GM21367 (cell line): ENCODE data around the gene IP6K3.

Experiments used
- ATAC-seq: cut with Tn5 transposase; IDR thresholded peaks from one replicate; pipeline ENCODE4 v1.9.1; 2021; ENCODE audit not compliant: unreplicated experiment

The IP6K3 gene

GRCh38 chr6:33709605-33710295 lies 37.0 kb downstream of the IP6K3 start:
- ATAC-seq, result no peak

DNA sequence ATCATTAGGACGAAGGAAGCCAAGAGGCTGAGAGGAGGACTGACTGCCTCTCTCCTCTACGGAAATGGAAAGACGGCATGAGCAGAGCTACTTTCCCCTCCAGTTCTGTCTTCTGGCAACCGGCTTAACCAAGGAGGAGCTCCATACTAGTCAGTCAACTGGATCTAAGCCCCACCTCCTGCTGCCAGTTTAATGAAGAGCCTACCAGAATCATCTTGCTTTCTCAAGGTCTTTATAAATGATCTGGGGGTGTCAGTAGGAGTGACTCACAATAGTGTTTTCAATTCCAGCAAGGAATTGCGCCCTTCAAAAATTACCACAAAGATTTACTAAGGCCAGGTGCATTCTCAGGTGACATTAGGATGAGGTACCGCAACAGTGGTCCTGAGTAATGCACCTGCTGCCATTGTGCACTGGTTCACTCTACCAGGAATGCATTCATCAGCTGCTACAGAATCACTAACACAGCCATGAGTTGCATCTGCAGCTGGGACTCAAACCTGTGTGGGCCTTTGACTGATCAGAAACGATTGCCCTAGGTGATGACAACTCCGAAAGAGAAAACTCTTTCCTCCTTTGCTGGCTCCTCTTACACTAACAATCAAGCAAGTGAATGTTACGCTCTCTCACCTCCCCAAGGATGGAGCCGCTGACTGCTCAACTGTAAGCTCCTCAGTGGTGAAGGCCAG lies 38.0 kb downstream of the IP6K3 start:
- no peak for ATAC-seq

GRCh38 chr6:33707771-33708170 lies 38.9 kb downstream of the IP6K3 start:
- ATAC-seq, result no peak

DNA sequence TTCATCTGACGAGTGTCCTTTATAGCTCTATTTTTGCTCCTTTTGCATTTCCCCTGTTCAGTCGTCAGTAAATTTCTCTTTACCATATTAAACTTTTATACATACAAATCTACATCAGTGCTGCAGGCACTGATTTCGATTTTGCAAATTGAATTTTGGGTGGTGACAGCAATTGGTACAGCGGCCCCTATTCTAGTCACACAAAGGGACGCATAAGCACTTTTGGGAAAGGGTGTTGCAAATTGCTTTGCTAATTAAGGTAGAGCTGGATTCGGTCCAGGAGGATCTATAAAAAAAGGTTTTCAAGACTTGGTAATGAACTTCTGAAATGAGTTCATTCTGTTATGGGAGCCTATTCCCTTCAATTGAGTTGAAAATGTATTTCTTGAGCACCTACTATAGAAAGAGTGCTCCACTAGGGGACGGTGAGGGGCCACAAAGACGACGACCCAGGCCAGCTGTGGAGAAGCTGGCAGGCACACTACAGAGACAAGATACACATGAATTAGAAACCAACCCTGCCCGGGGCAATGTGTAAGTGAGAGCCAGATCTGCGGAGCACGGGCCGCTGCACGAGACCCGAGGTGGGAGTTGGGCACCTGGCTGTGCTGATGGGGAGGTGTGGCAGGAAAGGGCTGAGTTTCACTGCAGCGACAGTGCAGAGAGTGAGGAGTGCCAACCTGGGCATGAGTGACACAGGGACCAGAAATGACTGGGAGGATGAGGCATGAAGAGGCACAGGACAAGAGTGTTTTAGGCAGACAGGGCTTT lies 40.6 kb downstream of the IP6K3 start:
- ATAC-seq, result no peak

DNA sequence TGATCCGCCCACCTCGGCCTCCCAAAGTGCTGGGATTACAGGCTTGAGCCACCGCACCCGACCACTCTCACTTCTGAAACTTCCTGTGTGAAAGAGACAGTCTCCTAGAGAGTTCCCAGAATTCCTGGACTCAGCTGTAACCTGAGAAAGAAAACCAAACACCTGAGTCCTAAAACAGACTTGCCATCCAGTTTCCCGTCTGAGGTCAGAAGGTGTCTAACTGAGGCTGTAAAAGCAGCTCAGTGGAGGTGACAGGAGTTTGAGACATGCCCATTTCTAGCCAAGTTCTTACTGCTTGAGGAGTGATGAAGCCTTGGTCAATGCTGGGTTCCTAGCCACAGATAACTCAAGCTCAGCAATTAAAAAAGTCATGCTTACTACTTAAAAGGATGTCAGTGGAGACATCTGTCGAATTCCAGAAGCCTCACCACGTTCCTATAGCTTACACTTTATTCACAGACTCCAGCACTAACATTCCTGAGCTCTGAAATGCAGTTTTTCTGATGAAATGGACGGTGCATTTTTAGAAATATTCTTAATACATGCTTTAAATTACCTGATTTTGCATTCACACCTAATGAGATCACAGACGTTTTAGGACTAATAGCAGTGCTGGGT lies 41.3 kb downstream of the IP6K3 start:
- ATAC-seq, result no peak

- no peak for ATAC-seq
Measured at GRCh38 chr6:33704215-33705066, 42.3 kb downstream of the IP6K3 start.

DNA sequence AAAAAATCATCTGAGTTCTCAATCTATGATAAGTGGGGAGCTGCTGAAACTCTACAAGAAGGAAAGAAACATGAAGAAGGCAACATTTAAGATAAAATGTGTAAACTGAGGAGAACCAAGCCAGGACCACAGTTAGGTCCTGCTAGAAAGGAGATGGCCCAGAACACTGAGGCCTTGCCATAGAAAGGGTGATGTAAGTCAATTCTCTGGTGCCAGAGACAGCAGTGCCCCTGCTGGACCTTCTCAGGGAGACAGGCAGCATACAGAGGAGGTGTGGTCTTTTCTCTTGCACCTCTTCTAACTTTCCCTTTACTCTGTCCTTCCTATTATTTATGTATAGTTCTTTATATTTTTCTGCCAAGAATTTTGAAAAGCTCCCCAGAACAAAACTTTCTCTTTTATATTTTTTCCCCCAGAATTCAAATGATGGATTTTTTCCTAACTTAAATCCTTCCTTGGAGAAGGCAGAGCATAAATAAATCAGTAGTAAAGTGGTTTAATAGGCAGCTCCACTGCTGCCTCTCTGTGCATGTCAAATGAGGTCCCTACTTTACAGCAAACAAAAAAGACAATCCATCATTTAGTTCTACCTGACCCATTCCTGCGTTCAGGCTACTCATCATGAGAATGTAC lies 44.2 kb downstream of the IP6K3 start:
- no peak for ATAC-seq

- peak; percentile 45 for ATAC-seq
Measured at GRCh38 chr6:33700391-33701050, 46.2 kb downstream of the IP6K3 start.

GRCh38 chr6:33699739-33700138 lies 47.0 kb downstream of the IP6K3 start:
- ATAC-seq, result no peak

- ATAC-seq, result no peak
Measured at GRCh38 chr6:33699131-33699530, 47.6 kb downstream of the IP6K3 start.

- no peak for ATAC-seq
Measured at GRCh38 chr6:33698494-33698893, 48.2 kb downstream of the IP6K3 start.

GRCh38 chr6:33697845-33698244 lies 48.9 kb downstream of the IP6K3 start:
- ATAC-seq, result no peak

GRCh38 chr6:33696548-33697518 lies 49.9 kb downstream of the IP6K3 start:
- ATAC-seq, result no peak

DNA sequence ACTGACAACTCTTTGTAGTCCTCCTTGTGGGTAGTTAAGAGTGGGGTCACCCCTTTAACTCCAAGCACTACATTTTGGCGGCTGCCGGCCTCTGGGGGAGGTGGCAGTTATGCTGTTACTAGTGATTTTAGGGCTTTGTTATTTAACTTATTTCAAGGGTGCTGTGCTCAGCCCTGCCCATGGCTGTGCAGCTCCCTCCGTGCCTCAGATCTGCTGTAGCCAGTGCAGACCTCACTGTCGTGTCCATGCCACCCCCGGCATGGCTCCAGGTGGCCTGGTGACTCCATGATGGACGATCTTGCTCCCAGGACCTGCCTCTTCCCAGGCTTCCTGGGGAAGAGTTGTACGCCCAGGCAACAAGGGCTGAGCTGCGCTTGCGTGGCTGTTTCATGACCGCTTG lies 50.6 kb downstream of the IP6K3 start:
- ATAC-seq, result no peak

- ATAC-seq, result no peak
Measured at GRCh38 chr6:33695451-33695887, 51.2 kb downstream of the IP6K3 start.

GRCh38 chr6:33694977-33695376 lies 51.7 kb downstream of the IP6K3 start:
- no peak for ATAC-seq

DNA sequence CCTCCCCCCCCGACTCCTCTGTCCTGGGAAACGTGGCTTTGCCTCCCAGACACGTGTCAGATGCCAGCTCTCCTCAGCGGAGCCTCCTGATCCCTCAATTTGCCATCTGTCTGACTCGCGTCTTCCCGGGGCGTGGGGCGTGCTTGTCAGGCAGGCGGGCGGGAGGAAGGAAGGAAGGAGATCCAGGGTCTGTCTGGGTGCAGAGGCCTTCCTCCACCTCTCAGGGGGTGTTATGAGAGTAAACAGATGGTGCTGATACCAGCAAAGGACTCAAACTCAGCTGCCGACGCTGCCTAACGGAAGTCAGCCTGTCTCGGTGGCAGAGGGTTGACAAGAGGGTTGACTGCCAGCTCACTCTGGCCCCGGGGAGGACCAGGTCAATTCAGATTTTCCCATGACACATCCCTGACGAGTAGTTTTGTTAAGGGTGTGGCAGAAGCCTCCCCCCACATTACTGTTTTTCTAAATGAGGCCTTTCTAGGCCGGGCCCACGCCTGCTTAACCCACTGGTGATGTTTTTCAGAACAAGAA lies 52.2 kb downstream of the IP6K3 start:
- no peak for ATAC-seq
